Trophoblast cell (in vitro differentiated cells and primary cell): Measurements from ENCODE around the gene FBXO3.

ENCODE experiments used
- DNase-seq, 2 donors: peaks; one replicate each; pipeline ENCODE4 v3.0.0-alpha.2; 2016
- H2AFZ ChIP-seq: 2 replicates; pipeline ENCODE4 v1.6.1; 2013; ENCODE audit warnings: low read length, moderate library complexity, mild to moderate bottlenecking; ENCODE audit not compliant: insufficient read depth, poor library complexity
- H2AK5ac ChIP-seq: 2 replicates; pipeline ENCODE4 v1.6.1; 2013; ENCODE audit warnings: mild to moderate bottlenecking, low read length
- H2BK120ac ChIP-seq: 2 replicates; pipeline ENCODE4 v1.6.1; 2013; ENCODE audit warnings: low read length, mild to moderate bottlenecking, moderate library complexity; ENCODE audit not compliant: insufficient read depth, poor library complexity
- H2BK12ac ChIP-seq: 2 replicates; pipeline ENCODE4 v1.6.1; 2013; ENCODE audit warnings: mild to moderate bottlenecking, low read length, moderate library complexity
- H2BK5ac ChIP-seq: 2 replicates; pipeline ENCODE4 v1.6.1; 2013; ENCODE audit warnings: low read length, low read depth, moderate library complexity, mild to moderate bottlenecking; ENCODE audit not compliant: poor library complexity
- H3K14ac ChIP-seq: 2 replicates; pipeline ENCODE4 v1.6.1; 2013; ENCODE audit warnings: mild to moderate bottlenecking, low read length
- H3K18ac ChIP-seq: 2 replicates; pipeline ENCODE4 v1.6.1; 2013; ENCODE audit warnings: mild to moderate bottlenecking, low read length
- H3K23ac ChIP-seq: 2 replicates; pipeline ENCODE4 v1.6.1; 2013; ENCODE audit warnings: low read length
- H3K27ac ChIP-seq: 2 replicates; pipeline ENCODE4 v1.5.1; 2013; ENCODE audit warnings: low read depth, mild to moderate bottlenecking, inconsistent platforms, low read length, moderate library complexity
- H3K27me3 ChIP-seq: 2 replicates; pipeline ENCODE4 v1.6.1; 2013; ENCODE audit warnings: inconsistent platforms, mild to moderate bottlenecking, low read length, moderate library complexity; ENCODE audit not compliant: insufficient read depth
- H3K36me3 ChIP-seq, 2 experiments: 1 replicate in 1 of 2; 2 replicates in 1 of 2; pipeline ENCODE4 v1.6.1; 2013; ENCODE audit warnings: low read length in 2 of 2, mild to moderate bottlenecking in 2 of 2, moderate library complexity in 1 of 2; ENCODE audit not compliant: insufficient read depth in 2 of 2, control insufficient read depth in 1 of 2
- H3K4ac ChIP-seq: 2 replicates; pipeline ENCODE4 v1.6.1; 2013; ENCODE audit warnings: low read depth, mild to moderate bottlenecking, low read length, moderate library complexity
- H3K4me1 ChIP-seq, 2 experiments: 1 replicate in 1 of 2; 2 replicates in 1 of 2; pipeline ENCODE4 v1.6.1; 2013; ENCODE audit warnings: low read length in 2 of 2, mild to moderate bottlenecking in 2 of 2, moderate library complexity in 1 of 2; ENCODE audit not compliant: insufficient read depth in 2 of 2, control insufficient read depth in 1 of 2
- H3K4me2 ChIP-seq: 2 replicates; pipeline ENCODE4 v1.6.1; 2013; ENCODE audit warnings: inconsistent platforms, mild to moderate bottlenecking, low read length, moderate library complexity
- H3K4me3 ChIP-seq: 2 replicates; pipeline ENCODE4 v1.5.1; 2013; ENCODE audit warnings: mild to moderate bottlenecking, low read depth, low read length, inconsistent platforms
- H3K79me1 ChIP-seq: one replicate; pipeline ENCODE4 v1.6.1; 2013; ENCODE audit warnings: low read length
- H3K79me2 ChIP-seq: 2 replicates; pipeline ENCODE4 v1.6.1; 2013; ENCODE audit warnings: low read length, mild to moderate bottlenecking; ENCODE audit not compliant: control insufficient read depth, insufficient read depth, poor library complexity
- H3K9ac ChIP-seq: 2 replicates; pipeline ENCODE4 v1.6.1; 2013; ENCODE audit warnings: mild to moderate bottlenecking, low read length
- H3K9me3 ChIP-seq: 2 replicates; pipeline ENCODE4 v1.6.1; 2013; ENCODE audit warnings: low read depth, mild to moderate bottlenecking, control low read depth, inconsistent platforms, low read length; ENCODE audit not compliant: insufficient read depth
- H4K12ac ChIP-seq: 2 replicates; pipeline ENCODE4 v1.6.1; 2013; ENCODE audit warnings: low read depth, mild to moderate bottlenecking, low read length, moderate library complexity
- H4K8ac ChIP-seq: 2 replicates; pipeline ENCODE4 v1.6.1; 2013; ENCODE audit warnings: low read depth, mild to moderate bottlenecking, low read length, moderate library complexity
- H4K91ac ChIP-seq: one replicate; pipeline ENCODE4 v1.6.1; 2013; ENCODE audit warnings: low read depth, mild to moderate bottlenecking, low read length, moderate library complexity
- WGBS: extraction: QIAGEN DNeasy Blood & Tissue Kit; methylation state at CpG from one replicate; pipeline ENCODE4 v1.1.7; 2013; ENCODE audit warnings: missing lambda C conversion rate; ENCODE audit not compliant: insufficient read length, insufficient coverage; ENCODE audit errors: extremely low coverage; 5-methylcytosine and 5-hydroxymethylcytosine counted together

FBXO3 gene

DNA sequence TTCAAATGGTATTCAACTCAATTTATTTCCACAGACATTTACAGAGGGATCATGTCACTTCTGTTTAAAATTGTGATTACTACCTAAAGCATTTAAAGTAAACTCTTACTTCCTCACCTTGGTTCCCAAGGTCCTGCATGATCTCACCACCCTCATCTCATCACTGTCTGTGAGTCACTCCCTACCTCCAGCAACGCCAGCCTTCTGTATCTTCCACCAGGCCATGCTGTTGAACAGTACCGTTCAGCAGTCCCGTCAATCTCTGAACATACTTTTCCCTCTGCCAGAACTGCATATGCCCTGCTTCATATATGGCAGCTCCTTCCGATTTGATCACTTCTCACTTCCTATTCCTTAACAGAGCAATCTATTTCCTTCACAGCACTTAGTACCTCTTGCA lies 2.0 kb downstream of the FBXO3 start:
- no peak overlapping the region for H2AK5ac ChIP-seq
- peak; percentile 84 to 90 for DNase-seq
- H3K9ac ChIP-seq: no peak overlapping the region
- H3K18ac ChIP-seq: no peak overlapping the region
- H3K4me1 ChIP-seq: peaks cover 7 to 14% of the 10 kb centered on the region in 2 experiments
- H2BK5ac ChIP-seq: no peak overlapping the region
- no peak overlapping the region for H3K4ac ChIP-seq
- no peaks in the 10 kb centered on the region for H3K27me3 ChIP-seq
- no peak overlapping the region for H4K8ac ChIP-seq
- H2BK12ac ChIP-seq: no peak overlapping the region
- H3K23ac ChIP-seq: no peak overlapping the region
- no peak overlapping the region for H4K91ac ChIP-seq
- no peak overlapping the region for H3K4me3 ChIP-seq
- no peak overlapping the region for H2AFZ ChIP-seq
- no peak overlapping the region for H4K12ac ChIP-seq
- peaks cover 0 to 2% of the 10 kb centered on the region in 2 experiments for H3K36me3 ChIP-seq
- H3K4me2 ChIP-seq: peak overlapping the region; percentile 13
- H3K27ac ChIP-seq: no peak overlapping the region
- peaks cover 6% of the 10 kb centered on the region for H3K79me2 ChIP-seq
- peaks cover 10% of the 10 kb centered on the region for H3K79me1 ChIP-seq
- no peak overlapping the region for H2BK120ac ChIP-seq
- no peaks in the 10 kb centered on the region for H3K9me3 ChIP-seq
- no CpG with 5 or more reads among the region's 4 CpGs for WGBS
- H3K14ac ChIP-seq: no peak overlapping the region

DNA sequence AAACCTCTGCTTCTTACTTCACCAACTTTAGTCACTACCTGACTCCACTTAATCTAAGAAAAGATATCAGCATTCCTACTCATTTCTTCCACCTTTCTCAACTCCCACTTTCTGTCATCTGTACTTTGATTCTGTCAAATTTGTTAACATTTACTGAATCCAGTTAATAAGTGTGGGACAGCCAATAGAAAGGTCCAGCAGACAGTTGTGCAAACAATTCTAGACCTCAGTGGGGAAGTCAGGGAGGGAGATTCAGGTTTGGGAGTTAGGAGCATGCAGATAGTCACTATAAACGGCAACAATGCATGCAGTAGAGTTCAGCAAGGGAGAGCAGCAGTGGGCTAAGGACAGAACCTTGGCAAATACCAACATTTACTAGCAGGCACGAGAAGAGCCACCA lies 4.1 kb downstream of the FBXO3 start:
- Histone ChIP-seq H4K12ac (no peak overlapping the region), H3K27ac (no peak overlapping the region), H2BK120ac (no peak overlapping the region), H4K8ac (no peak overlapping the region), H3K36me3 (peaks cover 0 to 4% of the 10 kb centered on the region in 2 experiments), H3K4me2 (no peak overlapping the region), H2AFZ (no peak overlapping the region), H2AK5ac (no peak overlapping the region), H3K4me1 (peaks cover 7 to 14% of the 10 kb centered on the region in 2 experiments), H4K91ac (no peak overlapping the region), H3K79me1 (peaks cover 10% of the 10 kb centered on the region), H3K9me3 (no peaks in the 10 kb centered on the region), H3K23ac (no peak overlapping the region), H3K79me2 (peaks cover 6% of the 10 kb centered on the region), H2BK5ac (no peak overlapping the region), H3K4ac (no peak overlapping the region), H3K14ac (no peak overlapping the region), H2BK12ac (no peak overlapping the region), H3K9ac (no peak overlapping the region), H3K27me3 (no peaks in the 10 kb centered on the region), H3K4me3 (no peak overlapping the region), H3K18ac (no peak overlapping the region)
- peak in 1 of 2 donors; percentile 28 for DNase-seq
- no CpG with 5 or more reads among the region's 2 CpGs for WGBS

DNA sequence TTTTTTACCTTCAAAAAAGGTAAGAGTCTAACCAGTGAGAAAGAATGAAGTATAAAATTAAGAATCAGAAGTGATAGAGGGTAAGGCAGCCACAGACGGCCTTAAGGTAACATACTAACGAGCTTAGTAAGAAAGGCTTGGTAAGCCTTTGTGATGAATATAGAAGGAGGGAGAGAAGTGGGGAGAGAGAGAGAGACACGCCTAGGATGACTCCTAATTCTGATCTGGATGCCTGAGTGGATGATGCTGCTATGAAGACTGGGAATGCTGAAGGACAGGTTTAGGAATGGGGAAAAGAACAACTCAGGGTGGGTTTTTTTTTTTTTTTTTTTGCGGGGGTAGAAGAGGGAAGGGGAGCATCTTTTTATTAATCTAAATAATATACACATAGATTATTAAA lies 4.8 kb downstream of the FBXO3 start:
- no peak overlapping the region for H3K4me2 ChIP-seq
- no peak overlapping the region for H3K4ac ChIP-seq
- no peaks in the 10 kb centered on the region for H3K9me3 ChIP-seq
- H2AK5ac ChIP-seq: no peak overlapping the region
- H2BK5ac ChIP-seq: no peak overlapping the region
- H3K36me3 ChIP-seq: peaks cover 0 to 4% of the 10 kb centered on the region in 2 experiments
- peak; percentile 70 to 84 for DNase-seq
- H3K79me2 ChIP-seq: peaks cover 6% of the 10 kb centered on the region
- no peak overlapping the region for H3K14ac ChIP-seq
- H3K4me3 ChIP-seq: no peak overlapping the region
- H2AFZ ChIP-seq: no peak overlapping the region
- no peak overlapping the region for H3K18ac ChIP-seq
- H3K79me1 ChIP-seq: peaks cover 7% of the 10 kb centered on the region
- H2BK12ac ChIP-seq: no peak overlapping the region
- H3K27ac ChIP-seq: no peak overlapping the region
- no peaks in the 10 kb centered on the region for H3K27me3 ChIP-seq
- H3K4me1 ChIP-seq: peaks cover 3 to 10% of the 10 kb centered on the region in 2 experiments
- no peak overlapping the region for H2BK120ac ChIP-seq
- no peak overlapping the region for H4K91ac ChIP-seq
- H4K8ac ChIP-seq: no peak overlapping the region
- H3K23ac ChIP-seq: no peak overlapping the region
- no peak overlapping the region for H3K9ac ChIP-seq
- WGBS: no CpG with 5 or more reads among the region's 4 CpGs
- no peak overlapping the region for H4K12ac ChIP-seq

DNA sequence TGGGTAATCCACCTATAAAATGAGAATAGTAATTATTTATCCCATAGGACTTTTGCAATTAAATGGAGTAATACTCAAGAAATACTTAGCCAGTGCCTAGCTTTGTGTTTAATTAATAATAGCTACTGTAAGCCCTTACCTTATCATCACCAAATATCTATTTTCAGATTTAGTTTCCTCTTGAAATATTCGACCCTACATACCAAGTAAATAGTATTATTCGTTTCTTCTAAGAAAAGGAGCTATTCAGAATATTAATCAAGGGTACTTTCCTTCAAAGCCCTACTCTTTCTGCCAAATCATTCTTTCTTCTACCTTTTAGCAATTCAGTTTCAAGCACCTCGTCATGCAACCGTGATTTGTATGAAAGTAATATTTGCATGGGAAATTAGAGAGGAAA lies 6.7 kb downstream of the FBXO3 start:
- Histone ChIP-seq H2AK5ac (no peak overlapping the region), H3K27ac (no peak overlapping the region), H2BK120ac (no peak overlapping the region), H3K14ac (no peak overlapping the region), H3K9ac (no peak overlapping the region), H2BK12ac (no peak overlapping the region), H4K8ac (no peak overlapping the region), H4K12ac (no peak overlapping the region), H2BK5ac (no peak overlapping the region), H3K4me3 (no peak overlapping the region), H3K4me1 (peaks cover 0 to 6% of the 10 kb centered on the region in 2 experiments), H2AFZ (no peak overlapping the region), H3K23ac (no peak overlapping the region), H3K4me2 (no peak overlapping the region), H4K91ac (no peak overlapping the region), H3K4ac (no peak overlapping the region), H3K79me1 (no peaks in the 10 kb centered on the region), H3K9me3 (no peaks in the 10 kb centered on the region), H3K79me2 (no peaks in the 10 kb centered on the region), H3K27me3 (no peaks in the 10 kb centered on the region), H3K36me3 (peaks cover 0 to 4% of the 10 kb centered on the region in 2 experiments), H3K18ac (no peak overlapping the region)
- no CpG with 5 or more reads among the region's 4 CpGs for WGBS
- no peak for DNase-seq
